Breast epithelium (tissue), 3 donors: ENCODE results near the gene IFI16.

Experiments used
- POLR2A ChIP-seq: fragments of 450-650 bp; IDR thresholded peaks from one replicate; pipeline ENCODE4 v1.6.1; 2016; ENCODE audit warnings: antibody characterized with exemption, mild to moderate bottlenecking, moderate library complexity
- POLR2AphosphoS5 ChIP-seq, 3 donors: sonication (generic); formaldehyde crosslinking; IDR thresholded peaks; one replicate each; pipeline ENCODE4 v1.6.1; 2017; ENCODE audit warnings: antibody characterized with exemption in 3 of 3
- TF ChIP-seq, protein P1 (sequence below), 3 donors: fragments of 450-650 bp; IDR thresholded peaks; one replicate each; pipeline ENCODE4 v1.5.1; 2016 to 2017; ENCODE audit warnings: antibody characterized with exemption in 3 of 3, mild to moderate bottlenecking in 3 of 3, moderate library complexity in 3 of 3

DNA sequence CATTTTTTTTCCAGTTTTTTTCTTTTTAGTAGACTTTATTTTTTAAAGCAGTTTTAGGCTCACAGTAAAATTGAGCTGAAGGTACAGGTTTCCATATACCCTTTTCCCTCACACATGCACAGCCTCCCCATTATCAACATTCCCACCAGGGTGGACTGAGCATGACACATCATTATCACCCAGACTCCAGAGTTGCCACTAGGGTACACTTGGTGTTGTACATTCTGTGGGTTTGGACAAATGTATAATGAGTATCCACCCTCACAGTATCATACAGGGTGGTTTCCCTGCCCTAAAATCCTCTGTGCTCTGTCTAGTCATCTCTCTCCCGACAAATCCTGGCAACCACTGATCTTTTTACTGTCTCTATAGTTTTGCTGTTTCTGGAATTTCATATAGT lies 69.8 kb downstream of the IFI16 start:
- TF ChIP-seq, protein P1, sequence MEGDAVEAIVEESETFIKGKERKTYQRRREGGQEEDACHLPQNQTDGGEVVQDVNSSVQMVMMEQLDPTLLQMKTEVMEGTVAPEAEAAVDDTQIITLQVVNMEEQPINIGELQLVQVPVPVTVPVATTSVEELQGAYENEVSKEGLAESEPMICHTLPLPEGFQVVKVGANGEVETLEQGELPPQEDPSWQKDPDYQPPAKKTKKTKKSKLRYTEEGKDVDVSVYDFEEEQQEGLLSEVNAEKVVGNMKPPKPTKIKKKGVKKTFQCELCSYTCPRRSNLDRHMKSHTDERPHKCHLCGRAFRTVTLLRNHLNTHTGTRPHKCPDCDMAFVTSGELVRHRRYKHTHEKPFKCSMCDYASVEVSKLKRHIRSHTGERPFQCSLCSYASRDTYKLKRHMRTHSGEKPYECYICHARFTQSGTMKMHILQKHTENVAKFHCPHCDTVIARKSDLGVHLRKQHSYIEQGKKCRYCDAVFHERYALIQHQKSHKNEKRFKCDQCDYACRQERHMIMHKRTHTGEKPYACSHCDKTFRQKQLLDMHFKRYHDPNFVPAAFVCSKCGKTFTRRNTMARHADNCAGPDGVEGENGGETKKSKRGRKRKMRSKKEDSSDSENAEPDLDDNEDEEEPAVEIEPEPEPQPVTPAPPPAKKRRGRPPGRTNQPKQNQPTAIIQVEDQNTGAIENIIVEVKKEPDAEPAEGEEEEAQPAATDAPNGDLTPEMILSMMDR (IDR thresholded peaks at IDR 0.05): no peak
- TF ChIP-seq POLR2A (no peak), POLR2AphosphoS5 (IDR thresholded peaks at IDR 0.05) (no peak)
